ENCODE results near the gene MAD1L1. TPM values are rescaled to one million over a fixed set of nuclear protein-coding genes. Genes with fewer than 3 reads are reported as not detected.

Gene MAD1L1
- polyA plus RNA-seq, 1 experiment: 32.0 TPM

DNA sequence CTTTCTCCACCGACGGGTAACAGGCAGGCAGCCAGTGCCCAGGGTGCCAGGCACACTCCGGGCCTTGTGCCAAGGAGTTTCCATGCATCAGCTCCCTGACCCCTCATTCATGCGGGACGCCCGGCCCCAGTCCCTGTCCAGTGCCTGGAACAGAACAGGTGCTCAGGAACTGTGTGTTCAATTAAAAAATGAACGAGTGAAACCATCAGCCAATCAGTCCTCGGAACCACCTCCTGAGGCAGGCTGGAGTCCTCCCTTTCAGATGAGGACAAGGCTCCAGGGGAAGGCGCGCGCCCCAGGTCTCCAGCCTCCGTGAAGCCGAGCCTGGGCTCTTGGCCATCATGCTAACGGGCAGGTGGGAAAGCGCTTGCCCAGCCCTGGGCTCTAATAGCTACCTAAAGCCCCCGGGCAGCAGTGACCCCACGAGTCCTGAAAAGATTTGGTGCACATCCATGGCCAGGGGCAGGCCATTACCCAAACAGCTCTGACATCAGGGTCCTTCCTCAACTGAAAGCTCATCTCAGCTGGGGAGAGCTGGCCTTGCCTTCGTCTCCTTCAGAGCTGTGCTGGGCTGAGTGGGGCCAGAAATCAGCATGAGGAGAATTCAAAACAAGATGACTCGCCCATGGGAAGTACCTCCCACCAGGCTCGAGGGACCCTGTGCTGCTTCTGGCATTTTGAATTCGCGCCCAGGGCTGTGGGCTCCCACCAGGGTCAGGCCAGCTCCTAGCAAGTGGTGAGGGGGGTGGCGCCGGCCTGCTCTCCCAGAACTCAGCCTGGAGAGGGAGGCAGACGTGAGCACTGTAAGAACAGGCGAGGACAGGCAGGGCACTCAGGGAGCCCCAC is 200.5 kb downstream of the MAD1L1 start:
- no peaks in the 10 kb centered on the region for H3K36me3 ChIP-seq (ENCODE audit: control insufficient read depth, insufficient read depth, low read length)
- TF ChIP-seq, protein P1, sequence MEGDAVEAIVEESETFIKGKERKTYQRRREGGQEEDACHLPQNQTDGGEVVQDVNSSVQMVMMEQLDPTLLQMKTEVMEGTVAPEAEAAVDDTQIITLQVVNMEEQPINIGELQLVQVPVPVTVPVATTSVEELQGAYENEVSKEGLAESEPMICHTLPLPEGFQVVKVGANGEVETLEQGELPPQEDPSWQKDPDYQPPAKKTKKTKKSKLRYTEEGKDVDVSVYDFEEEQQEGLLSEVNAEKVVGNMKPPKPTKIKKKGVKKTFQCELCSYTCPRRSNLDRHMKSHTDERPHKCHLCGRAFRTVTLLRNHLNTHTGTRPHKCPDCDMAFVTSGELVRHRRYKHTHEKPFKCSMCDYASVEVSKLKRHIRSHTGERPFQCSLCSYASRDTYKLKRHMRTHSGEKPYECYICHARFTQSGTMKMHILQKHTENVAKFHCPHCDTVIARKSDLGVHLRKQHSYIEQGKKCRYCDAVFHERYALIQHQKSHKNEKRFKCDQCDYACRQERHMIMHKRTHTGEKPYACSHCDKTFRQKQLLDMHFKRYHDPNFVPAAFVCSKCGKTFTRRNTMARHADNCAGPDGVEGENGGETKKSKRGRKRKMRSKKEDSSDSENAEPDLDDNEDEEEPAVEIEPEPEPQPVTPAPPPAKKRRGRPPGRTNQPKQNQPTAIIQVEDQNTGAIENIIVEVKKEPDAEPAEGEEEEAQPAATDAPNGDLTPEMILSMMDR (IDR thresholded peaks at IDR 0.05; ENCODE audit: insufficient read depth, low read depth, low read length): no peak
- no peak overlapping the region for H3K4me3 ChIP-seq (ENCODE audit: low read depth, low read length)
- ChIA-PET POLR2A (no interaction called here), CTCF (no interaction called here)
- DNase-seq (ENCODE audit: low read depth): no peak
- no peaks in the 10 kb centered on the region for H3K27me3 ChIP-seq (ENCODE audit: control insufficient read depth, insufficient read depth, low read length)

DNA sequence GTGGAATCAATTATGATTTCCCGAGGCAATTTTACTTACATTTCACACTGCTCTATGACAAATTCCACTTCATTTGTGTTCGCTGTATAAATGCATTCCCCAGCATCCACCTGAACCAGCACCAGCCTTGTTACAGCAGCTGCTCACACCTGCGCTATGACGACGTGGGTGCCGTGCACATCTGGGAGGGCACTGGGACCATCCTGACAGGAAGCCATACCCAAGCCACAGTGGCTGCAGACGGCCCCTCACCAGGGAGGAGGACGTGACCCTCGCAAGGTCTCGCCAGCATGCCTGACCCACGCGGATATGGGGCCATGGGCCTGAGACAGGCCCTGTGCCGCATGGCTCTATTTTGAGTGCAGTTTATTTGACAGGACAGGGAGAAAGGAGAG is 201.3 kb downstream of the MAD1L1 start:
- no peaks in the 10 kb centered on the region for H3K36me3 ChIP-seq (ENCODE audit: control insufficient read depth, insufficient read depth, low read length)
- TF ChIP-seq, protein P1 (IDR thresholded peaks at IDR 0.05; ENCODE audit: insufficient read depth, low read depth, low read length): no peak
- ChIA-PET CTCF (no interaction called here), POLR2A (no interaction called here)
- no peaks in the 10 kb centered on the region for H3K27me3 ChIP-seq (ENCODE audit: control insufficient read depth, insufficient read depth, low read length)
- H3K4me3 ChIP-seq (ENCODE audit: low read depth, low read length): no peak overlapping the region
- no peak for DNase-seq (ENCODE audit: low read depth)

DNA sequence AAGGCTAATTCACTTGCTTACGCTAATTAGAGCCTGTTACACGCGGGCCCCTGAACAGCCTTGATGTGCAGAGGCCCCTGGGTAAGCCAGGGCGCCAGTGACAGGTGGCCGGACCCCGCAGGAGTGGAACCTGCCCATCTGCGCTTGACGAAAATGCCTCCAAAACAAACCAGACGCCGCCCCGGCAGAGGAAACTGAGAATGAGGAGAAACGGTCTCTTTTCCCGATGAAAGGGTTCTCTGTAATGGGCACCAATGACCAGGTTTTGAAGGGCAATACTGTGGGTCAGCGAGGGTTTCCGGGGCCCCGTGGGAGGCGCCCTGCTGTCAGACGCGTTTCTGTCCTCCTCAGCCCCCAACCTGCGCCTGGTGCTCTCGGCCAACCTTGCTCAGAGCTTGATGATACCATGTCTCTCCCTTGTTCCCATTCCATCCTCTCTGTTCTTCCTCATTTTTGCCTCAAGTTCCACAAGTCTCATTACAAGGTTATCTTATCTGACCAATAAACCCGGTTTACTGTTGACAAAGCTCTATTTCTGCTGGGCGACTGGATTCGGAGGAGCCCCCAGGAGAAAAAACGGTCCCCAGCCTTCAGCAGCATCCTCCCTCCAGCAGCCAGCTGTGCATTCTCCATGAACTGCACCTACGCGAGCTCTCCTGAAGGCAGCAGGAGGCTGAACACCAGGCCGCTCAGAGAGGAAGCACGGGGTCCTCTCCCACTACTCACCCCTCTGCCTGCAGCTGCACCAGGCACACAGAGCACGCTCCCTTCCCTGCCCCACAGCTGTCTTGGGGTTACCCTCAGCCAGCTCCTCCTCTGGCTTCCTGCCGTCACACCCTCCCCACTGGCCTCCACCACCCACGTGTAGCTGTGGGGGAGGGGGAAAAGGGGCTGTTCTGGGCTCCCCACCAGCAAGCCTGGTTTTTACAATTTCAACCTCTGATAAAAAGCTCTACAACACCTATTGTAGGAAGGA is 202.0 kb downstream of the MAD1L1 start:
- no peak for DNase-seq (ENCODE audit: low read depth)
- no peaks in the 10 kb centered on the region for H3K36me3 ChIP-seq (ENCODE audit: control insufficient read depth, insufficient read depth, low read length)
- TF ChIP-seq, protein P1 (IDR thresholded peaks at IDR 0.05; ENCODE audit: insufficient read depth, low read depth, low read length): no peak
- CTCF ChIA-PET: no interaction called here
- H3K4me3 ChIP-seq (ENCODE audit: low read depth, low read length): no peak overlapping the region
- POLR2A ChIA-PET: no interaction called here
- no peaks in the 10 kb centered on the region for H3K27me3 ChIP-seq (ENCODE audit: control insufficient read depth, insufficient read depth, low read length)

DNA sequence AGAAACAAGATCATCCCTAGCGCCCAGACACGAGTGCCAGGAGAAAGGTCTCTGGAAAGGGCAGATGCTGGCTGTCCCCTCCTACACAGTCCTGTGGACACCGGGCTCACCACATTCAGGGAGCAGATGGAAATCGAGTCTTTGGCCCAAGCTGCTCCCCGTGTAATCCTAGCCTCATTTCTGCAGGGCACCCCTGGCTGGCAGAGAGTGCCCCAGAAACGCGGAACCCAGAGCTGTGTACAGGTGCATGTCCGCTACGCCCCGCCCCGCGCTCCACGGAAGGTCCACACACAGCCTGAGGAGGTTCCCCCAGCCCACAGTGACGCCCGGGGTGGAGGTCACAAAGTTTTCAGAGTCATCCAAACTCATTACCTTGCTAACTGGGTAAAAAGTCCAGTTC is 202.8 kb downstream of the MAD1L1 start:
- ChIA-PET CTCF (no interaction called here), POLR2A (no interaction called here)
- no peak for DNase-seq (ENCODE audit: low read depth)
- H3K36me3 ChIP-seq (ENCODE audit: control insufficient read depth, insufficient read depth, low read length): no peaks in the 10 kb centered on the region
- no peaks in the 10 kb centered on the region for H3K27me3 ChIP-seq (ENCODE audit: control insufficient read depth, insufficient read depth, low read length)
- H3K4me3 ChIP-seq (ENCODE audit: low read depth, low read length): no peak overlapping the region
- TF ChIP-seq, protein P1 (IDR thresholded peaks at IDR 0.05; ENCODE audit: insufficient read depth, low read depth, low read length): no peak

DNA sequence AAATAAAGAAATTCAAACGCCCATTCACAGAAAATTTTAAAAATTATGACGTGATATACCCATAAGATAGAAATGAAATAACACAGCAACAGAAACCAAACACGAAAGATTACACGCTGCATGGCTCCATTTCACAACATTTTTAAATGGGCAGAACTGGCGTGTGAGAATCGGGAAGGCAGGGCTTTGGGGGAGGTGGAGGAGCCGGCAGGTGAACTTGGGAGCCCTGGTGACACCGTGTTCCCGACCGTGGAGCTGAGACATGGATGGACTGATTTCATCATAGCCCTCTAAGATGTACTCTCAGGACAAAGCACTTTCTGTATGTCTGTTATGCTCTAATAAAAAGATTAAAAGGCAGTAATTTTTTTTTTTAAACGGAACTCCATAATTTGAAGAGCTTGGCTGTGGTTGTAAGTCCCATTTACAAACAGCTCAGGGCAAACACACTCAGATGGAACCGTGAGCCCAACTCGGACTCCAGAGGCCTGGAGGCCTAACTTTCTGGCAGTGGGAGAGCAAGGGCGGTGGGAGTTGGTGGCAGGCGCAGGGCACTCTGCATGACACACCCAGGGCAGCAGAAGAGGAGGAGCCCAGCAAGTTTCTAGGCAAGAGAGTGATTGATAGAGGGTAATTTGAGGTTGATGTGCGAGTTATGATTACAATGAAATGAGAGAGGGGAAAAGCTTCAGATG is 203.4 kb downstream of the MAD1L1 start:
- Histone ChIP-seq H3K27me3 (ENCODE audit: control insufficient read depth, insufficient read depth, low read length) (no peaks in the 10 kb centered on the region), H3K36me3 (ENCODE audit: control insufficient read depth, insufficient read depth, low read length) (no peaks in the 10 kb centered on the region), H3K4me3 (ENCODE audit: low read depth, low read length) (no peak overlapping the region)
- POLR2A ChIA-PET: no interaction called here
- TF ChIP-seq, protein P1 (IDR thresholded peaks at IDR 0.05; ENCODE audit: insufficient read depth, low read depth, low read length): no peak
- CTCF ChIA-PET: no interaction called here
- no peak for DNase-seq (ENCODE audit: low read depth)
